A549 (cell line): Measurements from ENCODE around the gene GPR75. TPM values are rescaled to one million over a fixed set of nuclear protein-coding genes. Genes with fewer than 3 reads are reported as not detected.

Experiments
- ATAC-seq, 2 experiments: fragments of 200-7000 bp in 1 of 2; fragments of >200 bp in 1 of 2; cut with Nextera tagmentation in 1 of 2; cut with Tn5 transposase in 1 of 2; 3 replicates each; pipeline versions ENCODE4 v1.8.0 to v1.9.1; 2018 to 2020; ENCODE audit warnings: mild to moderate bottlenecking in 1 of 2, moderate library complexity in 1 of 2
- CTCF ChIA-PET: fragments of 300-600 bp; sonication (Branson Sonifier 250); formaldehyde crosslinking; extraction: SDS; loops from one replicate; lab custom pipeline; 2021; ENCODE audit warnings: antibody characterized with exemption, inconsistent platforms; lab: Yijun Ruan, JAX
- POLR2A ChIA-PET: fragments of 350-600 bp; formaldehyde crosslinking; extraction: SDS; loops from one replicate; lab custom pipeline; 2021; ENCODE audit warnings: antibody characterized with exemption, inconsistent platforms; lab: Yijun Ruan, JAX
- DNase-seq, 2 experiments: peaks; one replicate each; pipeline versions ENCODE4 v3.0.0 to v3.0.0-alpha.2; 2011 to 2016; ENCODE audit warnings: low read depth in 1 of 2, low spot score in 1 of 2
- FAIRE-seq: peaks from 2 replicates; lab custom pipeline; 2011; peaks lifted over from hg19 to GRCh38; lab: Jason Lieb, UNC
- H3K27ac ChIP-seq, 2 experiments: fragments of >200 bp; sonication (Bioruptor Twin); formaldehyde crosslinking; 3 replicates each; pipeline ENCODE4 v1.5.1; 2016 to 2017
- H3K4me1 ChIP-seq: fragments of >200 bp; sonication (Bioruptor Twin); formaldehyde crosslinking; 3 replicates; pipeline ENCODE4 v1.6.1; 2016
- H3K4me2 ChIP-seq: fragments of >200 bp; sonication (Bioruptor Twin); formaldehyde crosslinking; 3 replicates; pipeline ENCODE4 v1.6.1; 2016
- H3K4me3 ChIP-seq: fragments of >200 bp; sonication (Bioruptor Twin); formaldehyde crosslinking; 3 replicates; pipeline ENCODE4 v1.5.1; 2016
- H3K9me3 ChIP-seq: fragments of >200 bp; sonication (Bioruptor Twin); formaldehyde crosslinking; 3 replicates; pipeline ENCODE4 v1.6.1; 2016
- ATOH8 ChIP-seq: fragments of 250-450 bp; sonication (Bioruptor Pico); IDR thresholded peaks from 2 replicates; pipeline ENCODE4 v1.5.0; 2020; ENCODE audit warnings: low read depth, mild to moderate bottlenecking, moderate library complexity
- BCL3 ChIP-seq: fragments of >200 bp; sonication (Bioruptor Twin); formaldehyde crosslinking; IDR thresholded peaks from 3 replicates; pipeline ENCODE4 v1.6.1; 2016
- CBX8 ChIP-seq: fragments of 200-600 bp; sonication (generic); IDR thresholded peaks from 2 replicates; pipeline ENCODE4 v1.6.1; 2016
- CEBPB ChIP-seq, 2 experiments: fragments of >200 bp in 1 of 2; sonication (Bioruptor Twin) in 1 of 2; formaldehyde crosslinking in 1 of 2; IDR thresholded peaks; 2 replicates each; pipeline ENCODE4 v1.6.1; 2012 to 2016
- EHF ChIP-seq: fragments of 250-450 bp; sonication (Bioruptor Pico); IDR thresholded peaks from 2 replicates; pipeline ENCODE4 v1.5.0; 2020; ENCODE audit warnings: mild to moderate bottlenecking
- EHMT2 ChIP-seq: fragments of 200-600 bp; sonication (generic); IDR thresholded peaks from 2 replicates; pipeline ENCODE4 v1.6.1; 2016; ENCODE audit warnings: antibody characterized with exemption, low read depth, mild to moderate bottlenecking, moderate library complexity
- ELK1 ChIP-seq: fragments of 150-350 bp; IDR thresholded peaks from 2 replicates; pipeline ENCODE4 v1.6.1; 2014; ENCODE audit warnings: low read depth, mild to moderate bottlenecking, low read length
- FOSB ChIP-seq: fragments of 250-450 bp; sonication (Bioruptor Pico); IDR thresholded peaks from 2 replicates; pipeline ENCODE4 v1.5.0; 2020; ENCODE audit warnings: mild to moderate bottlenecking, moderate library complexity
- FOSL2 ChIP-seq, 2 experiments: fragments of 450-650 bp in 1 of 2; fragments of >200 bp in 1 of 2; sonication (Bioruptor Twin) in 1 of 2; formaldehyde crosslinking; IDR thresholded peaks; 2 replicates each; pipeline versions ENCODE4 v1.5.0 to v1.6.1; 2016 to 2020; ENCODE audit warnings: mild to moderate bottlenecking in 1 of 2, moderate library complexity in 1 of 2
- HES2 ChIP-seq: fragments of >200 bp; sonication (Bioruptor Twin); formaldehyde crosslinking; IDR thresholded peaks from 2 replicates; pipeline ENCODE4 v1.6.1; 2016
- HMGXB4 ChIP-seq: fragments of 250-450 bp; sonication (Bioruptor Pico); IDR thresholded peaks from 2 replicates; pipeline ENCODE4 v1.5.0; 2021; ENCODE audit warnings: mild to moderate bottlenecking, moderate library complexity, borderline replicate concordance
- KDM1A ChIP-seq: fragments of 200-600 bp; sonication (generic); IDR thresholded peaks from 2 replicates; pipeline ENCODE4 v1.6.1; 2016; ENCODE audit warnings: low read depth, mild to moderate bottlenecking
- NFE2L2 ChIP-seq: fragments of 150-350 bp; conservative IDR thresholded peaks from 2 replicates; pipeline ENCODE4 v1.6.1; 2014; ENCODE audit warnings: low read length
- NPAS2 ChIP-seq: fragments of 250-450 bp; sonication (Bioruptor Pico); IDR thresholded peaks from 2 replicates; pipeline ENCODE4 v1.8.0; 2022; ENCODE audit warnings: mild to moderate bottlenecking, moderate library complexity, borderline replicate concordance
- NR3C1 ChIP-seq: fragments of >200 bp; sonication (Bioruptor Twin); formaldehyde crosslinking; IDR thresholded peaks from 3 replicates; pipeline ENCODE4 v1.6.1; 2017
- POLR2AphosphoS2 ChIP-seq: conservative IDR thresholded peaks from 2 replicates; pipeline ENCODE4 v1.6.1; 2012; ENCODE audit warnings: low read length, improper control_type of control experiment, inconsistent platforms
- REST ChIP-seq: fragments of 200-600 bp; sonication (generic); IDR thresholded peaks from 2 replicates; pipeline ENCODE4 v1.6.1; 2016; ENCODE audit warnings: antibody characterized with exemption, mild to moderate bottlenecking, moderate library complexity
- RFX5 ChIP-seq: fragments of 450-650 bp; IDR thresholded peaks from 2 replicates; pipeline ENCODE4 v1.7.1; 2014; ENCODE audit warnings: antibody characterized with exemption, mild to moderate bottlenecking, moderate library complexity
- SMC3 ChIP-seq: fragments of >200 bp; sonication (Bioruptor Twin); formaldehyde crosslinking; IDR thresholded peaks from 3 replicates; pipeline ENCODE4 v1.6.1; 2018; ENCODE audit warnings: inconsistent platforms
- TFCP2L1 ChIP-seq: fragments of 250-450 bp; sonication (Bioruptor Pico); IDR thresholded peaks from 2 replicates; pipeline ENCODE4 v1.5.0; 2021; ENCODE audit warnings: mild to moderate bottlenecking
- WGBS: methylation state at CpG from one replicate; pipeline ENCODE4 v1.1.6; 2017; ENCODE audit errors: missing lambda C conversion rate; 5-methylcytosine and 5-hydroxymethylcytosine counted together
- polyA plus RNA-seq, 4 experiments: library from polyadenylated mRNA; depleted of rRNA in 3 of 4; stranded (reverse); fragments of >200 nt; fragmentation: RNase III in 1 of 4; extraction: RNeasy Plus Mini Kit Qiagen cat#74134 plus additional on column Dnase treatment in 1 of 4; gene quantifications; 2 replicates in 3 of 4; 3 replicates in 1 of 4; pipeline ENCODE4 v1.2.3, GENCODE V29; 2011 to 2017

GPR75 gene
- polyA plus RNA-seq, 2 of the 4 experiments (the other 2 are of a cell fraction) = 1.4 to 3.0 TPM

GRCh38 chr2:53865264-53865663, 5.5 kb upstream of the GPR75 start:
- ATAC-seq = no peak
- FAIRE-seq = no peak
- CTCF ChIA-PET = interaction anchor here (0.5 kb wide), 1 partner anchor 15 kb away, joined by 3 read pairs; no protein-coding TSS in a partner anchor
- no peak for TF ChIP-seq SMC3
- TF ChIP-seq NPAS2 (CRISPR knock-in tag) = no peak
- TF ChIP-seq REST = no peak
- TF ChIP-seq CBX8 = no peak
- no peak for TF ChIP-seq CEBPB (IDR thresholded peaks at IDR 0.05)
- H3K4me3 ChIP-seq = no peak overlapping the region
- POLR2A ChIA-PET = no interaction called here
- no peaks in the 10 kb centered on the region for H3K4me1 ChIP-seq
- no peak overlapping the region for H3K27ac ChIP-seq
- DNase-seq = no peak
- H3K9me3 ChIP-seq = no peaks in the 10 kb centered on the region
- H3K4me2 ChIP-seq = no peak overlapping the region
- WGBS = 92% methylated on average over 2 of the region's 2 CpGs

- H3K27ac ChIP-seq = no peak overlapping the region
- POLR2A ChIA-PET = no interaction called here
Observed at GRCh38 chr2:53863538-53864227, 3.9 kb upstream of the GPR75 start.

More at GRCh38 chr2:53863538-53864227, 3.9 kb upstream of the GPR75 start:
- CTCF ChIA-PET = interaction anchor here (2.2 kb wide), 1 partner anchor 19 kb away, joined by 6 read pairs; no protein-coding TSS in a partner anchor
- no peak for ATAC-seq
- Histone ChIP-seq H3K9me3 (no peaks in the 10 kb centered on the region), H3K4me1 (no peaks in the 10 kb centered on the region), H3K4me3 (no peak overlapping the region), H3K4me2 (no peak overlapping the region)
- 89% methylated on average over 6 of the region's 6 CpGs for WGBS
- FAIRE-seq = no peak
- TF ChIP-seq EHF (CRISPR knock-in tag) (no peak), FOSB (no peak), NFE2L2 (no peak), HMGXB4 (CRISPR knock-in tag) (no peak), BCL3 (no peak), TFCP2L1 (CRISPR knock-in tag) (no peak), ATOH8 (CRISPR knock-in tag) (no peak), FOSL2 (IDR thresholded peaks at IDR 0.05) (no peak), FOSL2 (CRISPR knock-in tag; IDR thresholded peaks at IDR 0.05) (no peak), KDM1A (no peak), NR3C1 (no peak), REST (no peak), ELK1 (no peak), RFX5 (no peak), POLR2AphosphoS2 (no peak), NPAS2 (CRISPR knock-in tag) (no peak), EHMT2 (no peak), SMC3 (no peak), HES2 (no peak)
- no peak for DNase-seq
